Thymus (tissue), 11 donors: ENCODE data around the gene LINGO1. TPM values are rescaled to one million over a fixed set of nuclear protein-coding genes. Genes with fewer than 3 reads are reported as not detected.

Experiments
- DNase-seq, 9 donors: peaks; one replicate each; pipeline ENCODE4 v3.0.0-alpha.2; 2013; ENCODE audit warnings: low spot score in 9 of 9, low read depth in 6 of 9, missing footprints in 1 of 9
- H3K27ac ChIP-seq, 2 donors: one replicate each; pipeline ENCODE4 v1.5.1; 2013; ENCODE audit warnings: control low read depth in 1 of 2, low read depth in 1 of 2, low read length in 1 of 2, mild to moderate bottlenecking in 1 of 2, moderate library complexity in 1 of 2
- H3K27me3 ChIP-seq, 2 donors: one replicate each; pipeline ENCODE4 v1.5.1; 2013; ENCODE audit warnings: low read length in 1 of 2; ENCODE audit not compliant: control insufficient read depth in 2 of 2, insufficient read depth in 1 of 2
- H3K36me3 ChIP-seq, 2 donors: one replicate each; pipeline ENCODE4 v1.5.1; 2013; ENCODE audit warnings: low read length in 1 of 2, mild to moderate bottlenecking in 1 of 2, moderate library complexity in 1 of 2; ENCODE audit not compliant: control insufficient read depth in 2 of 2, insufficient read depth in 2 of 2
- H3K4me1 ChIP-seq, 2 donors: one replicate each; pipeline ENCODE4 v1.5.1; 2013; ENCODE audit warnings: low read length in 2 of 2; ENCODE audit not compliant: control insufficient read depth in 2 of 2, insufficient read depth in 2 of 2
- H3K4me3 ChIP-seq, 2 donors: one replicate each; pipeline ENCODE4 v1.5.1; 2013; ENCODE audit warnings: low read length in 2 of 2, control low read depth in 1 of 2, mild to moderate bottlenecking in 1 of 2
- H3K9me3 ChIP-seq, 2 donors: one replicate each; pipeline ENCODE4 v1.5.1; 2013; ENCODE audit warnings: low read length in 1 of 2, mild to moderate bottlenecking in 1 of 2; ENCODE audit not compliant: control insufficient read depth in 2 of 2, insufficient read depth in 1 of 2
- WGBS: extraction: QIAGEN DNeasy Blood & Tissue Kit; methylation state at CpG from one replicate; pipeline ENCODE4 v1.1.7; 2013; 5-methylcytosine and 5-hydroxymethylcytosine counted together
- polyA plus RNA-seq: library from polyadenylated mRNA; stranded (reverse); fragments of 200-250 nt; gene quantifications from one replicate; pipeline ENCODE4 v1.2.3, GENCODE V29; 2013
- total RNA-seq: library from RNA; stranded (reverse); fragments of 120-200 nt; gene quantifications from one replicate; pipeline ENCODE4 v1.2.4, GENCODE V29; 2013
- donor health status: healthy.

The LINGO1 gene
- total and polyA plus RNA-seq, 2 donors: 0.24 to 0.75 TPM

GRCh38 chr15:77615472-77615871 lies 17.2 kb downstream of the LINGO1 start:
- Histone ChIP-seq H3K36me3 (no peaks in the 10 kb centered on the region), H3K4me3 (no peak overlapping the region), H3K9me3 (no peaks in the 10 kb centered on the region), H3K27ac (no peak overlapping the region), H3K27me3 (no peaks in the 10 kb centered on the region), H3K4me1 (no peaks in the 10 kb centered on the region)
- no peak for DNase-seq
- WGBS: 96% methylated on average over 31 of the region's 31 CpGs

GRCh38 chr15:77614251-77614806 lies 18.4 kb downstream of the LINGO1 start:
- Histone ChIP-seq H3K27ac (no peak overlapping the region), H3K4me1 (no peaks in the 10 kb centered on the region), H3K9me3 (no peaks in the 10 kb centered on the region), H3K4me3 (no peak overlapping the region), H3K36me3 (no peaks in the 10 kb centered on the region), H3K27me3 (no peaks in the 10 kb centered on the region)
- no peak for DNase-seq
- WGBS: 97% methylated on average over 48 of the region's 48 CpGs

- 96% methylated on average over 23 of the region's 23 CpGs for WGBS
- Histone ChIP-seq H3K9me3 (no peaks in the 10 kb centered on the region), H3K27me3 (no peaks in the 10 kb centered on the region), H3K27ac (no peak overlapping the region), H3K4me1 (no peaks in the 10 kb centered on the region), H3K36me3 (no peaks in the 10 kb centered on the region), H3K4me3 (no peak overlapping the region)
- DNase-seq: no peak
These were observed 18.9 kb downstream of the LINGO1 start for GRCh38 chr15:77613814-77614213.

GRCh38 chr15:77612958-77613601 lies 19.6 kb downstream of the LINGO1 start:
- WGBS: 94% methylated on average over 8 of the region's 8 CpGs
- no peaks in the 10 kb centered on the region for H3K9me3 ChIP-seq
- H3K4me3 ChIP-seq: no peak overlapping the region
- no peak overlapping the region for H3K27ac ChIP-seq
- H3K27me3 ChIP-seq: no peaks in the 10 kb centered on the region
- DNase-seq: no peak
- no peaks in the 10 kb centered on the region for H3K36me3 ChIP-seq
- H3K4me1 ChIP-seq: no peaks in the 10 kb centered on the region

GRCh38 chr15:77611767-77612166 lies 20.9 kb downstream of the LINGO1 start:
- Histone ChIP-seq H3K36me3 (no peaks in the 10 kb centered on the region), H3K4me1 (no peaks in the 10 kb centered on the region), H3K9me3 (no peaks in the 10 kb centered on the region), H3K27me3 (no peaks in the 10 kb centered on the region), H3K27ac (no peak overlapping the region), H3K4me3 (no peak overlapping the region)
- WGBS: 81% methylated on average over 10 of the region's 10 CpGs
- no peak for DNase-seq

GRCh38 chr15:77610731-77611130 lies 22.0 kb downstream of the LINGO1 start:
- Histone ChIP-seq H3K36me3 (no peaks in the 10 kb centered on the region), H3K27me3 (no peaks in the 10 kb centered on the region), H3K9me3 (no peaks in the 10 kb centered on the region), H3K4me3 (no peak overlapping the region), H3K27ac (no peak overlapping the region), H3K4me1 (no peaks in the 10 kb centered on the region)
- no peak for DNase-seq
- 93% methylated on average over 9 of the region's 9 CpGs for WGBS

- no peaks in the 10 kb centered on the region for H3K36me3 ChIP-seq
- 96% methylated on average over 3 of the region's 3 CpGs for WGBS
- peaks cover 0 to 7% of the 10 kb centered on the region in 2 donors for H3K4me1 ChIP-seq
- no peaks in the 10 kb centered on the region for H3K9me3 ChIP-seq
- H3K4me3 ChIP-seq: no peak overlapping the region
- DNase-seq: no peak
- H3K27me3 ChIP-seq: no peaks in the 10 kb centered on the region
- H3K27ac ChIP-seq: no peak overlapping the region
These were observed 23.2 kb downstream of the LINGO1 start for GRCh38 chr15:77609558-77609957.

GRCh38 chr15:77608774-77609173 lies 23.9 kb downstream of the LINGO1 start:
- Histone ChIP-seq H3K27ac (no peak overlapping the region), H3K4me3 (no peak overlapping the region), H3K9me3 (no peaks in the 10 kb centered on the region), H3K4me1 (peaks cover 0 to 9% of the 10 kb centered on the region in 2 donors), H3K27me3 (no peaks in the 10 kb centered on the region), H3K36me3 (no peaks in the 10 kb centered on the region)
- no peak for DNase-seq
- 91% methylated on average over 6 of the region's 6 CpGs for WGBS

GRCh38 chr15:77607894-77608261 lies 24.8 kb downstream of the LINGO1 start:
- Histone ChIP-seq H3K27me3 (no peaks in the 10 kb centered on the region), H3K36me3 (no peaks in the 10 kb centered on the region), H3K4me3 (no peak overlapping the region), H3K9me3 (no peaks in the 10 kb centered on the region), H3K27ac (no peak overlapping the region), H3K4me1 (peaks cover 0 to 9% of the 10 kb centered on the region in 2 donors)
- 96% methylated on average over 5 of the region's 5 CpGs for WGBS
- DNase-seq: no peak
